Thoracic aorta endothelial cell (primary cell): ENCODE results near the gene PTBP2. TPM values are rescaled to one million over a fixed set of nuclear protein-coding genes. Genes with fewer than 3 reads are reported as not detected.

Experiments used
- total RNA-seq: library from RNA; depleted of rRNA; stranded (reverse); fragments of >200 nt; gene quantifications from 2 replicates; pipeline ENCODE4 v1.2.3, GENCODE V29; 2012

PTBP2 gene, protein sequence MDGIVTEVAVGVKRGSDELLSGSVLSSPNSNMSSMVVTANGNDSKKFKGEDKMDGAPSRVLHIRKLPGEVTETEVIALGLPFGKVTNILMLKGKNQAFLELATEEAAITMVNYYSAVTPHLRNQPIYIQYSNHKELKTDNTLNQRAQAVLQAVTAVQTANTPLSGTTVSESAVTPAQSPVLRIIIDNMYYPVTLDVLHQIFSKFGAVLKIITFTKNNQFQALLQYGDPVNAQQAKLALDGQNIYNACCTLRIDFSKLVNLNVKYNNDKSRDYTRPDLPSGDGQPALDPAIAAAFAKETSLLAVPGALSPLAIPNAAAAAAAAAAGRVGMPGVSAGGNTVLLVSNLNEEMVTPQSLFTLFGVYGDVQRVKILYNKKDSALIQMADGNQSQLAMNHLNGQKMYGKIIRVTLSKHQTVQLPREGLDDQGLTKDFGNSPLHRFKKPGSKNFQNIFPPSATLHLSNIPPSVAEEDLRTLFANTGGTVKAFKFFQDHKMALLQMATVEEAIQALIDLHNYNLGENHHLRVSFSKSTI
- total RNA-seq, result 28.7 and 34.4 TPM in 2 replicates

GRCh38 chr1:96721416-96722160, at the start of gene PTBP2:
PTBP2 (plus strand) TSS chr1:96721784; CDS start chr1:96721865, 81 bp downstream.

